Measurements from ENCODE around the gene EIF5. TPM values are rescaled to one million over a fixed set of nuclear protein-coding genes. Genes with fewer than 3 reads are reported as not detected.
A peak's percentile ranks its signal among the peaks of the same experiment; 100 is the strongest.

EIF5 gene
- total and polyA plus RNA-seq, 8 donors, result 159 to 239 (median 210) TPM

DNA sequence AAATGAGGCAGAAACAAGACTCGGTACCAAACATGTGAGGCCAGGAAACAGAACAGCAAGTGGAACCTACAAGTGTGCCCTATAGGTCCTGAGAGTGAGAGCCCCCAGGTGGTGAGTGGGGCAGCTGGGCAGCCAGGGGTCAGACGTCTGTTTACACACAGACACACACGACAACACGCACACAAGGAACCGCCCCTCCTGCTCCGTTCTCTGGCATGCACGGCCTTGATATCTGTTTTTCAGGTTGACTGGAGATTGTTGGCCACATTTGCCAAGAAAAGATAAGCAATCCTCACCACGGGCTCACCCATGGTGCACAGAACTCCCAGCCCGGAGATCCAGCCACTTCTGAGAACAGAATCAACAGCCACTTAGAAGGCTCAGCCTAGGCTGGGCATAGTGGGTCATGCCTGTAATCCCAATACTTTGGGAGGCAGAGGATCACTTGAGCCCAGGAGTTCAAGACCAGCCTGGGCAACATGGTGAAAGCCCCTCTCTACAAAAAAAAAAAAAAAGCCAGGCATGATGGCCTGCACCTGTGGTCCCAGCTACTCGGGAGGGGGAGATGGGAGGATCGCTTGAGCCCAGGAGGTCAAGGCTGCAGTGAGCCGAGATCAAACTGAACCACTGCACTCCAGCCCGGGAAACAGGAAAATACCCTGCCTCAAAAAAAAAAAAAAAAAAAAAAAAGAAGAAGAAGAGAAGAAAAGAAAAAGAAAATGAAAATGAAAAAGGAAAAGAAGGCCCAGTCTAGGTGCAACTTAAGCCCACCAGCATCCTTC, 19.4 kb upstream of the EIF5 start:
- ATAC-seq (no peak), DNase-seq (peak in 1 of 4 donors; percentile 58)
- no peaks in the 10 kb centered on the region for H3K9me3 ChIP-seq
- H3K4me3 ChIP-seq, result no peak overlapping the region
- H3K27ac ChIP-seq, result peak overlapping the region in 1 of 2 donors; percentile 59
- intact Hi-C loops (cut with DNase I), result no loop called here
- H3K4me1 ChIP-seq, result peaks cover 0 to 24% of the 10 kb centered on the region in 2 donors
- no peaks in the 10 kb centered on the region for H3K36me3 ChIP-seq
- H3K27me3 ChIP-seq, result no peaks in the 10 kb centered on the region
- TF ChIP-seq, protein P1, sequence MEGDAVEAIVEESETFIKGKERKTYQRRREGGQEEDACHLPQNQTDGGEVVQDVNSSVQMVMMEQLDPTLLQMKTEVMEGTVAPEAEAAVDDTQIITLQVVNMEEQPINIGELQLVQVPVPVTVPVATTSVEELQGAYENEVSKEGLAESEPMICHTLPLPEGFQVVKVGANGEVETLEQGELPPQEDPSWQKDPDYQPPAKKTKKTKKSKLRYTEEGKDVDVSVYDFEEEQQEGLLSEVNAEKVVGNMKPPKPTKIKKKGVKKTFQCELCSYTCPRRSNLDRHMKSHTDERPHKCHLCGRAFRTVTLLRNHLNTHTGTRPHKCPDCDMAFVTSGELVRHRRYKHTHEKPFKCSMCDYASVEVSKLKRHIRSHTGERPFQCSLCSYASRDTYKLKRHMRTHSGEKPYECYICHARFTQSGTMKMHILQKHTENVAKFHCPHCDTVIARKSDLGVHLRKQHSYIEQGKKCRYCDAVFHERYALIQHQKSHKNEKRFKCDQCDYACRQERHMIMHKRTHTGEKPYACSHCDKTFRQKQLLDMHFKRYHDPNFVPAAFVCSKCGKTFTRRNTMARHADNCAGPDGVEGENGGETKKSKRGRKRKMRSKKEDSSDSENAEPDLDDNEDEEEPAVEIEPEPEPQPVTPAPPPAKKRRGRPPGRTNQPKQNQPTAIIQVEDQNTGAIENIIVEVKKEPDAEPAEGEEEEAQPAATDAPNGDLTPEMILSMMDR (IDR thresholded peaks at IDR 0.05), result no peak

- intact Hi-C loops (cut with DNase I), result no loop called here
- no peaks in the 10 kb centered on the region for H3K27me3 ChIP-seq
- no peak overlapping the region for H3K4me3 ChIP-seq
- peak overlapping the region; percentile 20 to 59 for H3K27ac ChIP-seq
- H3K9me3 ChIP-seq, result no peaks in the 10 kb centered on the region
- DNase-seq (peak in 3 of 4 donors; percentile 28 to 60 (median 50)), ATAC-seq (peak; percentile 73)
- H3K36me3 ChIP-seq, result no peaks in the 10 kb centered on the region
- TF ChIP-seq, protein P1 (IDR thresholded peaks at IDR 0.05), result no peak
- peaks cover 0 to 24% of the 10 kb centered on the region in 2 donors for H3K4me1 ChIP-seq
Measured at GRCh38 chr14:103315351-103315911, 18.6 kb upstream of the EIF5 start.

DNA sequence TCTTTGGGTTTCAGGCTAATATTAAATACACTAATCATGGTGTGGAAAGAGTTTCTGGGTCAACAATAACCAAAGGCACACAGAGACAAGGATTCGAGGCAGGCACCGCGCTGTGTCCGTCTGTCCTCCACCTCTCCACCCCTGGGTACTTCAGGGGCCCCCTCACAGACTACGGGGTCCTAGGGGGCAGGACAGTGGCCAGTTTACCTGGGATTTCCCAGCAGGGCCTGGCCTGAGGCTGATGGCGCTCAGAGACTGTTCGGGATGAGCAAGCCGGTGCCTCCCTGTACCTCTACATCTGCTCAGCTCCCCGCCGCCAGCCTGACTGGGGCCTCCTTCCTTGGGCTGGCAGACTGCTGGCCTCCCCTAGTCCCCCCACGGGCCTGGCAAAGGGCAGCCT, 18.1 kb upstream of the EIF5 start:
- no peak overlapping the region for H3K4me3 ChIP-seq
- peak overlapping the region; percentile 20 to 59 for H3K27ac ChIP-seq
- no peaks in the 10 kb centered on the region for H3K27me3 ChIP-seq
- ATAC-seq (no peak), DNase-seq (peak in 1 of 4 donors; percentile 59)
- TF ChIP-seq, protein P1 (IDR thresholded peaks at IDR 0.05), result no peak
- no peaks in the 10 kb centered on the region for H3K36me3 ChIP-seq
- peaks cover 0 to 24% of the 10 kb centered on the region in 2 donors for H3K4me1 ChIP-seq
- intact Hi-C loops (cut with DNase I), result no loop called here
- no peaks in the 10 kb centered on the region for H3K9me3 ChIP-seq

- Histone ChIP-seq H3K4me3 (no peak overlapping the region), H3K9me3 (no peaks in the 10 kb centered on the region), H3K4me1 (peaks cover 0 to 24% of the 10 kb centered on the region in 2 donors), H3K27ac (no peak overlapping the region), H3K36me3 (no peaks in the 10 kb centered on the region), H3K27me3 (no peaks in the 10 kb centered on the region)
- TF ChIP-seq, protein P1 (IDR thresholded peaks at IDR 0.05), result no peak
- intact Hi-C loops (cut with DNase I), result no loop called here
- peak in 1 of 4 donors; percentile 66 for DNase-seq
- ATAC-seq, result no peak
Measured at GRCh38 chr14:103316721-103317121, 17.3 kb upstream of the EIF5 start.

DNA sequence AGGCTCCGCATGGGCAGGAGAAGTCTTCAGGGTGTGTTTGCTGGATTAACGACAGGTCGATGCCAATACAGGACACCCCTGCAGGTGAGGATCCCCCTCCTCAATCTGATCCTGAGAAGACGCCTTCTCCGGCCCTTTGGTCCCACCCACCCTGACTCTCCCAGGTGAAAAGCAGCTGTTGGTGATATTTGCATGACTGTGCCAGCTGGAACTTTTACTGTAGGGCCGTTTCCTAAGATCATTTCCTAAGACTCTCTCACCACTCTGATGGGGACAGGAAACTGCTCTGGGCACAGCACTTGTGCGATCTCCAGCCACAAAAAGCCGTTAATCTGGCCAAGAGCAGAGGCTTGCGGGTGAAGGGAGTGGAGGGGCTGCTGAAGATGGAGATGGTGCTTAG, 16.8 kb upstream of the EIF5 start:
- no peaks in the 10 kb centered on the region for H3K27me3 ChIP-seq
- no peaks in the 10 kb centered on the region for H3K9me3 ChIP-seq
- intact Hi-C loops (cut with DNase I), result no loop called here
- DNase-seq, result no peak
- H3K27ac ChIP-seq, result no peak overlapping the region
- H3K36me3 ChIP-seq, result no peaks in the 10 kb centered on the region
- no peak for ATAC-seq
- H3K4me3 ChIP-seq, result no peak overlapping the region
- TF ChIP-seq, protein P1 (IDR thresholded peaks at IDR 0.05), result no peak
- H3K4me1 ChIP-seq, result peaks cover 0 to 24% of the 10 kb centered on the region in 2 donors

All from left lung (tissue), 10 donors.